Astrocyte of the cerebellum (primary cell): ENCODE measurements around the gene SPAM1.
"Not testable (repeated sequence)": the region's sequence is repeated elsewhere in the genome, so short reads cannot be mapped to it uniquely, and the experiment has no call there.

Experiments
- DNase-seq: peaks from one replicate; pipeline ENCODE4 v3.0.0-alpha.2; 2011; ENCODE audit warnings: low read depth
- H3K4me3 ChIP-seq: 2 replicates; pipeline ENCODE4 v1.5.1; 2011; ENCODE audit warnings: mild to moderate bottlenecking, low read depth, low read length, moderate library complexity
- in situ Hi-C: cut with HindIII; loops from 2 replicates; pipeline ENCODE4 v1.10.0; 2017; ENCODE audit warnings: low sequenced_read_pairs
- TF ChIP-seq, protein P1 (sequence below): IDR thresholded peaks from 2 replicates; pipeline ENCODE4 v1.5.1; 2012; ENCODE audit warnings: low read length, low read depth, moderate library complexity, mild to moderate bottlenecking; ENCODE audit errors: missing control alignments

Gene SPAM1, protein sequence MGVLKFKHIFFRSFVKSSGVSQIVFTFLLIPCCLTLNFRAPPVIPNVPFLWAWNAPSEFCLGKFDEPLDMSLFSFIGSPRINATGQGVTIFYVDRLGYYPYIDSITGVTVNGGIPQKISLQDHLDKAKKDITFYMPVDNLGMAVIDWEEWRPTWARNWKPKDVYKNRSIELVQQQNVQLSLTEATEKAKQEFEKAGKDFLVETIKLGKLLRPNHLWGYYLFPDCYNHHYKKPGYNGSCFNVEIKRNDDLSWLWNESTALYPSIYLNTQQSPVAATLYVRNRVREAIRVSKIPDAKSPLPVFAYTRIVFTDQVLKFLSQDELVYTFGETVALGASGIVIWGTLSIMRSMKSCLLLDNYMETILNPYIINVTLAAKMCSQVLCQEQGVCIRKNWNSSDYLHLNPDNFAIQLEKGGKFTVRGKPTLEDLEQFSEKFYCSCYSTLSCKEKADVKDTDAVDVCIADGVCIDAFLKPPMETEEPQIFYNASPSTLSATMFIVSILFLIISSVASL

DNA sequence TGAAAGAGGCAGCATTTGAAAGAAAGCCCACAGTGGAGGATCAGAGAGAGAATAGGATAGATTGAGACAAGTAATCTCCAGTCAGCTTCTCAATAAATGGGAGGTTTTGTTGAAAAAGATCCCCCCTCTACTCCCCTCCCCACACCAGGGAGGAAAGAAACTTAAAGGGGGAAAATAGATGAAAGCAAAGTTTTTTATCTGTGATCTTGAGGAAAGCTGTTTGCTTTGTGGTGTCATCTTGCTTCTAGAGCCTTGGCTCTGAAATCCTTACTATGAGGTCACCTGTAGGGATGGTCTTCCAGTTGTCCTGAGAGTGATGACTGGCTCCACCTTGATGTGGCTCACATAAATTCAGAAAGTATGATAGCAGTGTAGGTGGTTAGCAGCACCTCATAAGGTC lies at the start of gene SPAM1:
TSS of gene SPAM1 (plus strand) at position 301 of the 400 bp plus-strand sequence. CDS start 28,330 bp downstream, outside the sequence.
- TF ChIP-seq, protein P1, sequence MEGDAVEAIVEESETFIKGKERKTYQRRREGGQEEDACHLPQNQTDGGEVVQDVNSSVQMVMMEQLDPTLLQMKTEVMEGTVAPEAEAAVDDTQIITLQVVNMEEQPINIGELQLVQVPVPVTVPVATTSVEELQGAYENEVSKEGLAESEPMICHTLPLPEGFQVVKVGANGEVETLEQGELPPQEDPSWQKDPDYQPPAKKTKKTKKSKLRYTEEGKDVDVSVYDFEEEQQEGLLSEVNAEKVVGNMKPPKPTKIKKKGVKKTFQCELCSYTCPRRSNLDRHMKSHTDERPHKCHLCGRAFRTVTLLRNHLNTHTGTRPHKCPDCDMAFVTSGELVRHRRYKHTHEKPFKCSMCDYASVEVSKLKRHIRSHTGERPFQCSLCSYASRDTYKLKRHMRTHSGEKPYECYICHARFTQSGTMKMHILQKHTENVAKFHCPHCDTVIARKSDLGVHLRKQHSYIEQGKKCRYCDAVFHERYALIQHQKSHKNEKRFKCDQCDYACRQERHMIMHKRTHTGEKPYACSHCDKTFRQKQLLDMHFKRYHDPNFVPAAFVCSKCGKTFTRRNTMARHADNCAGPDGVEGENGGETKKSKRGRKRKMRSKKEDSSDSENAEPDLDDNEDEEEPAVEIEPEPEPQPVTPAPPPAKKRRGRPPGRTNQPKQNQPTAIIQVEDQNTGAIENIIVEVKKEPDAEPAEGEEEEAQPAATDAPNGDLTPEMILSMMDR: no peak
- in situ Hi-C loops: loop anchor here (5.0 kb wide), 1 partner anchor 33 kb away; no protein-coding TSS in a partner anchor
- DNase-seq: no peak
- no peak within 1 kb of the TSS for H3K4me3 ChIP-seq

DNA sequence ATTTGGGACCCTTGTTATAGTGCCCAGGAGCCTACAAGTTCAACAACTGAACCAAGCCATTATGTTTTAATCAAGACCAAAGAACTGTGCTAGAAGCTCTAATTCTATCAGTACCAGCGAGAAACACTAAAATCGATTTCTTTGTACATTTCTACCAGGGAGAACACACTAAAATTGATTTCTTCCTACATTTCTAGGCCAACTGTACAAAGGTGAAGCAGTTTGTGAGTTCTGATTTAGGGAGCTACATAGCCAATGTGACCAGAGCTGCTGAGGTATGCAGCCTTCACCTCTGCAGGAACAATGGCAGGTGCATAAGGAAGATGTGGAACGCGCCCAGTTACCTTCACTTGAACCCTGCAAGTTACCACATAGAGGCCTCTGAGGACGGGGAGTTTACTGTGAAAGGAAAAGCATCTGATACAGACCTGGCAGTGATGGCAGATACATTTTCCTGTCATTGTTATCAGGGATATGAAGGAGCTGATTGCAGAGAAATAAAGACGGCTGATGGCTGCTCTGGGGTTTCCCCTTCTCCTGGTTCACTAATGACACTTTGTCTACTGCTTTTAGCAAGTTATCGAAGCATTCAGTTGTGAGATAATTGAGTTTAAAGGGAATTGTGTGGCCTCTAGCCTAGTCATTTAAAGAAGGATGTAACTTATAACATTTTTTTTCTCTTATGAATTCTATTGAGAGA lies 48.3 kb upstream of the SPAM1 start:
- H3K4me3 ChIP-seq: no peak overlapping the region
- no peak for DNase-seq
- TF ChIP-seq, protein P1: no peak
- in situ Hi-C loops: no loop called here

DNA sequence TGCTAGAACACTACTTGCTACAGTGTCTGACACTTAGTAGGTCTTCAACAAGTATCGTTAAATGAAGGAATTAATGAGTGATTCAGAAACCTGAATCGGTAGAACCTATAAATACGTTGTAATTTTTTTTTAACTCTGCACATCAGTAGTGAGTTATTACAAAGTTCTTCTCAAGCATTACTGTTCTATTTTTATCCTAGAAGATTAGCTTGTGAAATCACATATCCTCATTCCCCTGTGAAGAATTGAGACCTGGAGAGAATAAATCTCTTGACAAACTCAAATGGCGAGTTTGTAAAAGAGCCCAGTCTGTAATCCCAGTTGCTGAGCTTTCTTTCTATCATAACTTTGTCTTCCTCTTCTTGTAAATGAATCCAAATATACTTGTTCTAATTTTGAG lies 45.4 kb upstream of the SPAM1 start:
- TF ChIP-seq, protein P1: no peak
- in situ Hi-C loops: no loop called here
- DNase-seq: no peak
- no peak overlapping the region for H3K4me3 ChIP-seq

DNA sequence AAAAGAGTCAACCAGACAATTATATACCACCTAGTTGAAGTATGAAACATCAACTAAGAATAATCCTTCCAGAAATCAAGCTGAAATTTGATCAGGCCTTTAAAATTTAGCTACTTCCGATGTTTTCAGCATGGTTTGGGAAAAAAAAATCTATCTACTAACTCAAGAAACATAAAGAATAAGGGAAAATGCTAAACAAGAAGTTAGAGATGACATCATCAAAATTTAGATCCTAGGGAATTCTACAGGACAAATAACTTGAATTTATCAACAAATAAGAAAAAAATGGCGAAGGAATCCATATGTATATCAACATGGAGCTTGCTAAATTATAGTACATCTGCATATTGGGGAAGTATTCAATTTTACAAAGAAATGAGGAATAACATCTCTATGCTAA lies 43.7 kb upstream of the SPAM1 start:
- no peak overlapping the region for H3K4me3 ChIP-seq

DNA sequence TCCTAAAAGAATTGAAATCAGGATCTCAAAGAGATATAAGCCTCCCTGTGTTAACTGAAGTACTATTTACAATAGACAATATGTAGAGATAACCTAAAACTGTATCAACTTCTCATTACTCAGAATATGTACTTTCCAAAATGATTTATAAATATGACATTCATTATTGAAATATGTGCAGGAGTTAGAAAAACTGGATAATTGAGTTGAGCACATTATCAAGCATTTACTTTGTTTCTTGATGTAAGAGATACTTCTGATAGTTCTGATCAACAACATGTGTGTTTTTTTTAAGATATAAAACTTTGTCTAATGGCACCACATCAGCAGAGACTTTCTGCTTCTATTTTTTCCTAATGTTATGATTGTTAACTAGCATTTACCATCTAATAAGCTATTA lies 41.9 kb upstream of the SPAM1 start:
- TF ChIP-seq, protein P1: no peak
- no peak for DNase-seq
- no peak overlapping the region for H3K4me3 ChIP-seq
- in situ Hi-C loops: no loop called here

More for the DNA sequence above, 43.7 kb upstream of the SPAM1 start:
- TF ChIP-seq, protein P1: no peak
- in situ Hi-C loops: no loop called here
- DNase-seq: no peak

DNA sequence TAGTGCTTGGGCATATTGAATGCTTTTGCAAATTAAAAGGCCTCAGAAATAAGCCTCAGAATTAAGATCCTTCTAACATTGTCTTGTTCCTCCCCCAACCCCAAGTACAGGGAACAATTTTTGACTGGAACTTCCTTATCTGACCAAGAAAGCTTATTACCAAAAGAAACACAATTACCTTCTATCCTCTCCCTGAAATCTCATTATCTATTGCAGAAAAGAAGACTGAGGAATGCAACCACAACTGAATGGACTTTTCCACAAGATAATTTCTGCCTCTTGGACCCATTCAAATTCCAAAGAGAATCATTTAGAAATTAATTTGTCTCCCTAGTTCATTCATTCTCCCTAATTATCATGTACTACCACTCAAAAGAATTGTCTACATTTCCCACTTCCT lies 36.8 kb upstream of the SPAM1 start:
- H3K4me3 ChIP-seq: no peak overlapping the region
- in situ Hi-C loops: no loop called here
- TF ChIP-seq, protein P1: no peak
- no peak for DNase-seq

DNA sequence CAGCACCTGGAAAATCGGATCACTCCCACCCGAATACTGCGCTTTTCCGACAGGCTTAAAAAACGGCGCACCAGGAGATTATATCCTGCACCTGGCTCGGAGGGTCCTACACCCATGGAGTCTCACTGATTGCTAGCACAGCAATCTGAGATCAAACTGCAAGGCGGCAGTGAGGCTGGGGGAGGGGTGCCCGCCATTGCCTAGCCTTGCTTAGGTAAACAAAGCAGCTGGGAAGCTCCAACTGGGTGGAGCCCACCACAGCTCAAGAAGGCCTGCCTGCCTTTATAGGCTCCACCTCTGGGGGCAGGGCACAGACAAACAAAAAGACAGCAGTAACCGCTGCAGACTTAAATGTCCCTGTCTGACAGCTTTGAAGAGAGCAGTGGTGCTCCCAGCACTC lies 30.3 kb upstream of the SPAM1 start:
- not testable (repeated sequence) for DNase-seq, H3K4me3 ChIP-seq
- in situ Hi-C loops: loop anchor here (5.0 kb wide), 1 partner anchor 33 kb away; the partner anchor contains the start of gene SPAM1
